ENCODE measurements around the gene RNPS1. TPM values are rescaled to one million over a fixed set of nuclear protein-coding genes. Genes with fewer than 3 reads are reported as not detected.

Gene RNPS1
- total and polyA plus RNA-seq, 2 experiments from 2014 or later: 315 to 384 TPM

- TF ChIP-seq CREB1 (CRISPR knock-in tag; IDR thresholded peaks at IDR 0.05; ENCODE audit: low read depth) (no peak), EZH2 (IDR thresholded peaks at IDR 0.05; ENCODE audit: low read depth, unreplicated experiment) (no peak), REST (IDR thresholded peaks at IDR 0.05; ENCODE audit: unreplicated experiment) (no peak), ZNF114 (CRISPR knock-in tag; IDR thresholded peaks at IDR 0.05) (no peak), ZNF331 (CRISPR knock-in tag; IDR thresholded peaks at IDR 0.05; ENCODE audit: low read depth) (no peak)
- TF ChIP-seq, protein P1, sequence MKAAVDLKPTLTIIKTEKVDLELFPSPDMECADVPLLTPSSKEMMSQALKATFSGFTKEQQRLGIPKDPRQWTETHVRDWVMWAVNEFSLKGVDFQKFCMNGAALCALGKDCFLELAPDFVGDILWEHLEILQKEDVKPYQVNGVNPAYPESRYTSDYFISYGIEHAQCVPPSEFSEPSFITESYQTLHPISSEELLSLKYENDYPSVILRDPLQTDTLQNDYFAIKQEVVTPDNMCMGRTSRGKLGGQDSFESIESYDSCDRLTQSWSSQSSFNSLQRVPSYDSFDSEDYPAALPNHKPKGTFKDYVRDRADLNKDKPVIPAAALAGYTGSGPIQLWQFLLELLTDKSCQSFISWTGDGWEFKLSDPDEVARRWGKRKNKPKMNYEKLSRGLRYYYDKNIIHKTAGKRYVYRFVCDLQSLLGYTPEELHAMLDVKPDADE (IDR thresholded peaks at IDR 0.05): no peak
Observed at GRCh38 chr16:2280461-2280860, 12.5 kb upstream of the RNPS1 start (continued).

DNA sequence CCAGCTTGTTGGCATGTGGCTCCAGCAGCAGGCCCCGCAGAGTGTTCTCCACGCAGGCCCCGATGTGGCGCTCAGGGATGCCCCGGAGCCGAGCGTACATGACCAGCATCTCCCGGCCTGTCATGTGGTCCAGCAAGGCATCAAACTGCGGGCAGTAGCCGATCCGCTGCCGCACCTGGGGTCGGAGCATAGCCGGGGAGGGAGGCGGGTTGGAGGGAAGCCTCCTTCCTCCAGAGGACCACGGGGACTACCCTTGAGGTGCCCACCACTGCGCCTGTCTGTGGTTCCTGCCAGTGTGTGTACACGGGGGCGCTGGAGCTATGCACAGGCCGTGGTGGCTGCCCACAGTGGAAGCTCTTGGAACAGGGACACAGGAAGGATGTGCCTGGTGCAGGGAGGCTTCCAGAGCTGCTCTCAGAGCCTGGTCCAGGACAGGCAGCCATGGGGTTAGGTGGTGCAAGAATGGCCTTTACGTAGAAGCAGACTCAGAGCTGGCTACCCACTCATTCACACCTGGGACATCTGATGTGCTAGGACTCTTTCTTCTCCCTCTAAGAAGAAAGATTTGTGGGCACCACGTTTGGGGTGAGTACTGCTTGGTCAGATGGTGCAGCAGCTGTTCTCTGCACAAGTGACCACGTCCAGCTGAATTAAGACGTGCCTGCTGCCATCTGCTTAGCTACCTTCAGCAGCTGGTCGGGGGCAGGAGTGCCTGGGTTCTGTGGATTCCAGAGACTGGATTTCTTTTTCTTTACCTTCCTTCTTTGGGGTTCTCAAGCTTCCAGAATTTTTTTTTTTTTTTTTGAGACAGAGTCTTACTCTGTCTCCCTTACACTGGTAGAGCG is 11.3 kb upstream of the RNPS1 start:
- Histone ChIP-seq H3K79me2 (replicated peaks; ENCODE audit: insufficient read depth) (no peaks in the 10 kb centered on the region), H3K9me2 (ENCODE audit: insufficient read depth) (no peaks in the 10 kb centered on the region), H3F3A (replicated peaks; ENCODE audit: low read depth) (no peaks in the 10 kb centered on the region), H3K4me1 (ENCODE audit: insufficient read depth) (no peaks in the 10 kb centered on the region), H3K27me3 (ENCODE audit: insufficient read depth) (no peaks in the 10 kb centered on the region), H3K36me3 (ENCODE audit: insufficient read depth) (no peaks in the 10 kb centered on the region), H3K4me3 (no peak overlapping the region), H3K4me2 (no peak overlapping the region), H4K20me1 (replicated peaks; ENCODE audit: insufficient read depth) (no peaks in the 10 kb centered on the region; the same call in 1 of the 2 replicates), H2AFZ (no peak overlapping the region), H3K27ac (ENCODE audit: low read depth) (no peak overlapping the region)
- Mint-ChIP-seq H3K36me3 (ENCODE audit: low read depth) (no peaks in the 10 kb centered on the region; the same call in 2 of the 3 replicates), H3K4me1 (peaks cover 8% of the 10 kb centered on the region; the same call in 2 of the 3 replicates), H3K9me3 (no peaks in the 10 kb centered on the region), H3K27me3 (ENCODE audit: insufficient read depth, low read depth, poor library complexity) (peaks cover 11% of the 10 kb centered on the region), H3K4me3 (no peak overlapping the region), H3K27ac (no peak overlapping the region)
- ATAC-seq: no peak
- TF ChIP-seq STAT1 (IDR thresholded peaks at IDR 0.05; ENCODE audit: unreplicated experiment) (no peak), NANOG (IDR thresholded peaks at IDR 0.05; ENCODE audit: borderline replicate concordance) (no peak), REST (IDR thresholded peaks at IDR 0.05; ENCODE audit: unreplicated experiment) (no peak), EZH2 (IDR thresholded peaks at IDR 0.05; ENCODE audit: low read depth, unreplicated experiment) (no peak), EZH2phosphoT487 (IDR thresholded peaks at IDR 0.05; ENCODE audit: unreplicated experiment) (no peak)
- TF ChIP-seq, protein P1 (IDR thresholded peaks at IDR 0.05): no peak
- no peak for DNase-seq (ENCODE audit: low spot score)

Data from GM23338 (cell line).